ENCODE data around the gene FBXO34.

DNA sequence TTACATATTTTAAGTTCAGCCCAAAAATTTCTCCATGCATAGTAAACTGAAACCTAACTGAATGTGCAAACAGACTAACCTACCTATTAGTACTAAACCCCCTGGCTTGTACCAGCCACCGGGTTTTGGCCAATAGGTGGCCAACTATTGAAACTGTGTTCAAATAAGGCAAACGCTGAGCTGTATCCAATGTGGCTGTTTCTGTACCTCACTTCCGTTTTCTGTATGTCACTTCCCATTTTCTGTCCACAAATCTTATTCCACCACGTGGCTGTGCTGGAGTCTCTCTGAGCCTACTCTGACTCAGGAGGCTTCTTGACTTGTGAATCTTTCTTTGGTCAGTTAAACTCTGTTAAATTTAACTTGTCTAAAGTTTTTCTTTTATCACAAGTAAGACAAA, 6.0 kb upstream of the FBXO34 start:
- TF ChIP-seq ZNF274 (IDR thresholded peaks at IDR 0.05; ENCODE audit: low read depth, low read length) (no peak), SUZ12 (IDR thresholded peaks at IDR 0.05; ENCODE audit: extremely low read depth, insufficient read depth, insufficient read length) (no peak)

Measured in NT2/D1 (cell line).